ENCODE results near the gene KLK12.
"Not testable (repeated sequence)": the region's sequence is repeated elsewhere in the genome, so short reads cannot be mapped to it uniquely, and the experiment has no call there.

Gene KLK12

GRCh38 chr19:51012661-51013190, 22.1 kb downstream of the KLK12 start:
- no peak for DNase-seq

- DNase-seq, result no peak
Observed at GRCh38 chr19:51010066-51010795, 24.6 kb downstream of the KLK12 start.

GRCh38 chr19:51009061-51009891, 25.5 kb downstream of the KLK12 start:
- DNase-seq, result no peak

- DNase-seq, result no peak
Observed at GRCh38 chr19:51007488-51007887, 27.3 kb downstream of the KLK12 start.

GRCh38 chr19:51006406-51006805, 28.4 kb downstream of the KLK12 start:
- no peak for DNase-seq

GRCh38 chr19:51005248-51005647, 29.6 kb downstream of the KLK12 start:
- no peak for DNase-seq

GRCh38 chr19:51003316-51003715, 31.5 kb downstream of the KLK12 start:
- DNase-seq, result no peak

- DNase-seq, result no peak
Observed at GRCh38 chr19:51002542-51003311, 32.1 kb downstream of the KLK12 start.

GRCh38 chr19:51002089-51002532, 32.7 kb downstream of the KLK12 start:
- no peak for DNase-seq

- DNase-seq, result no peak
Observed at GRCh38 chr19:51001515-51001914, 33.3 kb downstream of the KLK12 start, which contains the start of gene KLK8. Gene KLK8 (minus strand): TSS chr19:51001604. CDS start chr19:51001167, 437 bp downstream.

GRCh38 chr19:51000981-51001380, 33.8 kb downstream of the KLK12 start:
- DNase-seq, result no peak

- DNase-seq, result no peak
Observed at GRCh38 chr19:51000426-51000825, 34.4 kb downstream of the KLK12 start.

- no peak for DNase-seq
Observed at GRCh38 chr19:50998686-50999085, 36.1 kb downstream of the KLK12 start.

GRCh38 chr19:50998061-50998460, 36.7 kb downstream of the KLK12 start:
- no peak for DNase-seq

GRCh38 chr19:50994129-50994528, 40.7 kb downstream of the KLK12 start:
- no peak for DNase-seq

GRCh38 chr19:50992666-50993035, 42.2 kb downstream of the KLK12 start:
- no peak for DNase-seq

GRCh38 chr19:50984416-50984815, 50.4 kb downstream of the KLK12 start:
- DNase-seq, result not testable (repeated sequence)

- DNase-seq, result no peak
Observed at GRCh38 chr19:50983625-50984292, 51.0 kb downstream of the KLK12 start, which contains the start of gene KLK7. Gene KLK7 (minus strand): TSS chr19:50983917. CDS start chr19:50982399, 1,518 bp downstream.

- DNase-seq, result no peak
Observed at GRCh38 chr19:50982186-50982585, 52.6 kb downstream of the KLK12 start.

- DNase-seq, result no peak
Observed at GRCh38 chr19:50981587-50982146, 53.1 kb downstream of the KLK12 start.

- no peak for DNase-seq
Observed at GRCh38 chr19:50980208-50980607, 54.6 kb downstream of the KLK12 start.

- DNase-seq, result no peak
Observed at GRCh38 chr19:50979758-50980157, 55.0 kb downstream of the KLK12 start.
